Anterior cingulate cortex (tissue), 58 donors: Measurements from ENCODE around the gene RARRES1.

Experiments
- DNase-seq, 58 donors: peaks; one replicate each; lab custom pipeline; 2025; lab: John Stamatoyannopoulos, UW

RARRES1 gene

GRCh38 chr3:158652463-158652862 lies 79.8 kb downstream of the RARRES1 start:
- DNase-seq = no peak

- DNase-seq = no peak
Observed at GRCh38 chr3:158651192-158651591, 81.1 kb downstream of the RARRES1 start.

GRCh38 chr3:158649791-158650190 lies 82.5 kb downstream of the RARRES1 start:
- no peak for DNase-seq
